Measurements from ENCODE around the gene DRC1. TPM values are rescaled to one million over a fixed set of nuclear protein-coding genes. Genes with fewer than 3 reads are reported as not detected.

DRC1 gene
- total and polyA plus RNA-seq, 2 of the 4 experiments (the other 2 are of a cell fraction): 0.18 TPM; not detected in 1

DNA sequence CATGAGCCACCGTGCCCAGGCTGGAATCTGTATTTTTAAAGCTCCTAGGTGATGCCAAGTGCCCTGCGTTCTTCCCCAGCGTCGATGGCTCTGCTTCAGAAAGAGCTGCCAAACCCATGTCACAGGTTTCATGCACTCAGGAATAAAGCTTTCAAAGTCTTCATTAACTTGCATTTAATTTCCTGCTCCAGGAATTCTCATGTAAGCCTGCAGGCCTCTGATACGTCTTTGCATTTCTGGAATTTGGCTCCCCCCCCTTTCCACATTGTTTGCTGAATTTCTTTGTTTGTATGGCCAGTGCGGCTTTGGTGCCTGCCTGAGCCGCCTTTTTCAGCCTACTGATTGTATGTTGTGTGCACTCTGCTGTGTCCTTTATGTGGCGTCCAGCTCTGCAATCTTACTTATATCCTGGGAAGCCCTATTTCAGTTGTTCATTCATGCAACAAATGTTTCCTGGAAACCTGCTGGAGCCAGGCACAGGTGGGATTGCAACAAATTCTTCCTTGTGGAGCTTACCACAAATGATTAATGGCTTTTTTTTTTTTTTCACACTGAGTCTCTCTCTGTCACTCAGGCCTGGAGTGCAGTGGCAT lies 94.1 kb downstream of the DRC1 start:
- ATAC-seq (ENCODE audit: low read depth) (no peak), DNase-seq (no peak)
- Histone ChIP-seq H3K23ac (ENCODE audit: low read depth, low read length) (no peak overlapping the region), H3K79me1 (ENCODE audit: low read depth in 1 of 2, low read length in 2 of 2) (no peaks in the 10 kb centered on the region), H3K56ac (ENCODE audit: extremely low read depth, insufficient read depth, low read length) (no peak overlapping the region), H3K18ac (ENCODE audit: low read depth, low read length) (no peak overlapping the region), H2BK5ac (ENCODE audit: low read depth, low read length, poor library complexity, severe bottlenecking) (no peak overlapping the region), H3K4me3 (ENCODE audit: insufficient read depth, low read depth, low read length) (no peak overlapping the region), H3K9me1 (ENCODE audit: insufficient read depth, low read length) (no peaks in the 10 kb centered on the region), H4K8ac (ENCODE audit: low read depth in 2 of 2, low read length in 2 of 2) (no peak overlapping the region), H2AK9ac (replicated peaks; ENCODE audit: low read depth, low read length, poor library complexity) (no peak overlapping the region), H3K14ac (replicated peaks; ENCODE audit: low read depth, low read length) (no peak overlapping the region), H3K4ac (ENCODE audit: low read depth, low read length) (no peak overlapping the region), H4K91ac (ENCODE audit: insufficient read depth, low read depth, low read length) (no peak overlapping the region), H3K9ac (ENCODE audit: low read depth, low read length) (no peak overlapping the region), H2AFZ (replicated peaks; ENCODE audit: low read length, poor library complexity) (no peak overlapping the region), H3K4me1 (ENCODE audit: control insufficient read depth, insufficient read depth, low read length) (no peaks in the 10 kb centered on the region), H3K36me3 (ENCODE audit: control insufficient read depth, insufficient read depth, low read length) (no peaks in the 10 kb centered on the region), H3K9me3 (ENCODE audit: control insufficient read depth, insufficient read depth, low read length) (no peaks in the 10 kb centered on the region), H4K20me1 (ENCODE audit: insufficient read depth, low read length) (no peaks in the 10 kb centered on the region), H4K5ac (ENCODE audit: low read depth, low read length) (no peak overlapping the region), H2BK15ac (ENCODE audit: low read depth, low read length) (no peak overlapping the region), H2BK20ac (ENCODE audit: low read depth, low read length) (no peak overlapping the region), H2AK5ac (ENCODE audit: low read depth, low read length) (no peak overlapping the region), H3K27ac (ENCODE audit: insufficient read depth, low read length) (no peak overlapping the region), H3K27me3 (ENCODE audit: control insufficient read depth, insufficient read depth, low read length) (peaks cover 54% of the 10 kb centered on the region), H3K4me2 (ENCODE audit: low read depth, low read length) (no peak overlapping the region), H2BK120ac (ENCODE audit: low read depth, low read length) (no peak overlapping the region)
- in situ Hi-C loops (cut with MboI; ENCODE audit: low sequenced_read_pairs): no loop called here
- dilution Hi-C loops (cut with HindIII; ENCODE audit: low sequenced_read_pairs, unreplicated experiment): no loop called here
- intact Hi-C loops (cut with micrococcal nuclease): no loop called here
- BruUV-seq (replicated peaks): no TSS peak
- 77% methylated on average over 3 of the region's 8 CpGs; no CpG with 5 or more reads in 1 of the 2 experiments for WGBS, 2 experiments (ENCODE audit: extremely low coverage in 2 of 2, insufficient read length in 1 of 2)
- no peak for TF ChIP-seq RAD21 (IDR thresholded peaks at IDR 0.05; ENCODE audit: low read length)
- no peak for TF ChIP-seq CHD1 (IDR thresholded peaks at IDR 0.05; ENCODE audit: low read depth, low read length)
- TF ChIP-seq POLR2A (IDR thresholded peaks at IDR 0.05; ENCODE audit: low read depth, low read length): no peak
- TF ChIP-seq BHLHE40 (IDR thresholded peaks at IDR 0.05; ENCODE audit: low read depth, low read length): no peak
- TF ChIP-seq MXI1 (IDR thresholded peaks at IDR 0.05; ENCODE audit: borderline replicate concordance, low read depth, low read length): no peak
- TF ChIP-seq RCOR1 (IDR thresholded peaks at IDR 0.05; ENCODE audit: insufficient replicate concordance, low read length): no peak
- no peak for TF ChIP-seq USF2 (IDR thresholded peaks at IDR 0.05; ENCODE audit: low read depth, low read length)
- no peak for TF ChIP-seq MAZ (IDR thresholded peaks at IDR 0.05; ENCODE audit: borderline replicate concordance, low read depth, low read length)
- TF ChIP-seq SMC3 (IDR thresholded peaks at IDR 0.05; ENCODE audit: low read depth, low read length): no peak
- TF ChIP-seq, protein P1, sequence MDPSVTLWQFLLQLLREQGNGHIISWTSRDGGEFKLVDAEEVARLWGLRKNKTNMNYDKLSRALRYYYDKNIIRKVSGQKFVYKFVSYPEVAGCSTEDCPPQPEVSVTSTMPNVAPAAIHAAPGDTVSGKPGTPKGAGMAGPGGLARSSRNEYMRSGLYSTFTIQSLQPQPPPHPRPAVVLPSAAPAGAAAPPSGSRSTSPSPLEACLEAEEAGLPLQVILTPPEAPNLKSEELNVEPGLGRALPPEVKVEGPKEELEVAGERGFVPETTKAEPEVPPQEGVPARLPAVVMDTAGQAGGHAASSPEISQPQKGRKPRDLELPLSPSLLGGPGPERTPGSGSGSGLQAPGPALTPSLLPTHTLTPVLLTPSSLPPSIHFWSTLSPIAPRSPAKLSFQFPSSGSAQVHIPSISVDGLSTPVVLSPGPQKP (IDR thresholded peaks at IDR 0.05; ENCODE audit: borderline replicate concordance, low read depth, low read length): no peak
- TF ChIP-seq RFX5 (IDR thresholded peaks at IDR 0.05; ENCODE audit: low read depth, low read length): no peak
- TF ChIP-seq CTCF (conservative IDR thresholded peaks at IDR 0.05; ENCODE audit: low read depth, low read length): no peak
- no peak for TF ChIP-seq MAFK (IDR thresholded peaks at IDR 0.05; ENCODE audit: low read depth, low read length)
- no peak for TF ChIP-seq CEBPB (IDR thresholded peaks at IDR 0.05; ENCODE audit: low read depth, low read length)
- TF ChIP-seq NFE2L2 (IDR thresholded peaks at IDR 0.05; ENCODE audit: low read depth, low read length): no peak
- CTCF ChIA-PET: no interaction called here
- POLR2A ChIA-PET (ENCODE audit: unreplicated experiment): no interaction called here
